ENCODE results near the gene SLC25A22. TPM values are rescaled to one million over a fixed set of nuclear protein-coding genes. Genes with fewer than 3 reads are reported as not detected.

The SLC25A22 gene
- total and polyA plus RNA-seq, 9 of the 15 experiments (the other 6 are each of a cell fraction or from before 2014, with no cell fraction given): 0.41 to 55.4 (median 11.4) TPM

DNA sequence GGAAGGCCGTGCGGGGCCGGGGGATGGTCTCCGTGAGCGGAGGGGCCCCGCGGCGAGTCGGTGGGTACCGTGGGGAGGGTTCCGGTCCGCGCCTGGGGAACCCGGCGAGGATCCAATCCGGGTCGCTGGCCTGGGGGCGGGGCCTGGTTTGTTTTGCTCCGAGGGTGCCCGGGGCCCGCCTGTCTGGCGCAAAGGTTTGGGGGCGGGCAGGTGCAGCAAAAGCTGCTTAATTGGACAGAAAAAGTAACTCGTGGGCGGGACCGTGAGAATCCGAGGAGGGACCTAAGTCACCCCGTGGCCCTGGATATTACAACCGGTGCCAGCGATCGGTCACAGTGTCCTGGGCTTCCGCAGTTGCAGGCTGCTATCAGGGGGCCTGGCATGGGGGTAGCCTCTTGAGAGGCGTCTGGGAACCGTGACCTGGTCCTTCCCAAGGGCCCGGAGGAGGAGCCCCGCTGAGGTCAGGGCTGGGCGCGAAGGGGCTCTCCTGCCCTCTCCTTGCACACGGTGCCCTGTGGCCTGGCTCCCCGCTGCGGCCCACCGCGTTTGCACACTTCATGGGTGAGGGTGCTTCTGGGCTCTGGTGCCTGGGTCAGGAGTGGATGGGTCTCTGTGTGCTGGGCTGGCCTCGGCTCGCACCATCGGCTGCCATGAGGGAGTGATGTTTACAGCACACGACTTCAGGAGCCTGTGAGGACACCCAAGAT is 22.0 kb upstream of the SLC25A22 start:
- no peaks in the 10 kb centered on the region for H3K9me3 ChIP-seq (replicated peaks; ENCODE audit: control insufficient read depth, insufficient read depth, low read depth, low read length)
- peak overlapping the region; percentile 92 for H3K27ac ChIP-seq (ENCODE audit: extremely low read depth, low read depth, low read length)
- H3K27me3 ChIP-seq (ENCODE audit: control insufficient read depth in 2 of 2, insufficient read depth in 2 of 2, low read length in 2 of 2): no peaks in the 10 kb centered on the region
- 0 out of 2 replicates have a peak overlapping the region, but pooled peaks have one; percentile 39 for H2AFZ ChIP-seq (ENCODE audit: low read depth, low read length)
- POLR2A ChIA-PET: interaction anchor here (0.6 to 5.2 kb wide), 13 partner anchors 9 to 235 kb away, joined by 3 to 36 read pairs (median 5); partner anchors contain the start of genes CD151, POLR2L, RPLP2 and TSPAN4
- ATAC-seq: peak; percentile 78
- FAIRE-seq: peak; percentile 74
- peak overlapping the region; percentile 89 for H3K4me3 ChIP-seq
- peak; percentile 70 to 91 (median 78) for DNase-seq (ENCODE audit: extremely low read depth in 1 of 4, low spot score in 3 of 4)
- peak overlapping the region; percentile 87 to 100 for H3K9ac ChIP-seq (ENCODE audit: insufficient read depth in 1 of 2, low read depth in 2 of 2, low read length in 2 of 2)
- in situ Hi-C loops (cut with MboI): no loop called here
- peaks cover 11 to 74% of the 10 kb centered on the region in 2 experiments; a peak in 4 of 5 replicates for H3K4me1 ChIP-seq (replicated peaks in 1 of 2; ENCODE audit: control insufficient read depth in 2 of 2, insufficient read depth in 2 of 2, low read length in 2 of 2)
- intact Hi-C loops (cut with micrococcal nuclease): no loop called here
- H3K79me2 ChIP-seq (ENCODE audit: control insufficient read depth, insufficient read depth, low read length): peaks cover 25% of the 10 kb centered on the region
- peaks cover 13% of the 10 kb centered on the region for H4K20me1 ChIP-seq (replicated peaks; ENCODE audit: control insufficient read depth, insufficient read depth, low read length)
- BruUV-seq (replicated peaks): TSS peak; percentile 72
- CTCF ChIA-PET (ENCODE audit: low intra/inter-chr PET ratio): no interaction called here
- H3K36me3 ChIP-seq (ENCODE audit: control insufficient read depth, insufficient read depth, low read length): peaks cover 38% of the 10 kb centered on the region; the same call in 1 of the 3 replicates
- peak overlapping the region; percentile 86 for H3K4me2 ChIP-seq (ENCODE audit: insufficient read depth, low read length)
- peaks cover 6% of the 10 kb centered on the region for H3K9me1 ChIP-seq (ENCODE audit: control insufficient read depth, insufficient read depth, low read length)
- 3% methylated on average over 39 of the region's 47 CpGs for WGBS (ENCODE audit: insufficient coverage, low coverage, missing lambda C conversion rate)
- peak; percentile 3; the same call in 1 of the 2 replicates for TF ChIP-seq SAFB (IDR thresholded peaks at IDR 0.05; ENCODE audit: borderline replicate concordance, low read depth, low read length)
- TF ChIP-seq DMBX1 (CRISPR knock-in tag; IDR thresholded peaks at IDR 0.05; ENCODE audit: borderline replicate concordance): no peak
- TF ChIP-seq TGIF2 (CRISPR knock-in tag; IDR thresholded peaks at IDR 0.05): 0 out of 2 replicates have a peak, but pooled peaks have one; percentile 31
- no peak for TF ChIP-seq CSDE1 (IDR thresholded peaks at IDR 0.05)
- 0 out of 4 replicates have a peak, but pooled peaks of 1 of the 2 experiments have one; percentile 24 for TF ChIP-seq SIN3A (IDR thresholded peaks at IDR 0.05; ENCODE audit: borderline replicate concordance in 2 of 2, control insufficient read depth in 1 of 2, low read depth in 2 of 2, low read length in 2 of 2)
- TF ChIP-seq ZNF586 (CRISPR knock-in tag; conservative IDR thresholded peaks at IDR 0.05): no peak
- TF ChIP-seq, protein P1, sequence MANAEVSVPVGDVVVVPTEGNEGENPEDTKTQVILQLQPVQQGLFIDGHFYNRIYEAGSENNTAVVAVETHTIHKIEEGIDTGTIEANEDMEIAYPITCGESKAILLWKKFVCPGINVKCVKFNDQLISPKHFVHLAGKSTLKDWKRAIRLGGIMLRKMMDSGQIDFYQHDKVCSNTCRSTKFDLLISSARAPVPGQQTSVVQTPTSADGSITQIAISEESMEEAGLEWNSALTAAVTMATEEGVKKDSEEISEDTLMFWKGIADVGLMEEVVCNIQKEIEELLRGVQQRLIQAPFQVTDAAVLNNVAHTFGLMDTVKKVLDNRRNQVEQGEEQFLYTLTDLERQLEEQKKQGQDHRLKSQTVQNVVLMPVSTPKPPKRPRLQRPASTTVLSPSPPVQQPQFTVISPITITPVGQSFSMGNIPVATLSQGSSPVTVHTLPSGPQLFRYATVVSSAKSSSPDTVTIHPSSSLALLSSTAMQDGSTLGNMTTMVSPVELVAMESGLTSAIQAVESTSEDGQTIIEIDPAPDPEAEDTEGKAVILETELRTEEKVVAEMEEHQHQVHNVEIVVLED (CRISPR knock-in tag; IDR thresholded peaks at IDR 0.05): no peak
- TF ChIP-seq, protein P2, sequence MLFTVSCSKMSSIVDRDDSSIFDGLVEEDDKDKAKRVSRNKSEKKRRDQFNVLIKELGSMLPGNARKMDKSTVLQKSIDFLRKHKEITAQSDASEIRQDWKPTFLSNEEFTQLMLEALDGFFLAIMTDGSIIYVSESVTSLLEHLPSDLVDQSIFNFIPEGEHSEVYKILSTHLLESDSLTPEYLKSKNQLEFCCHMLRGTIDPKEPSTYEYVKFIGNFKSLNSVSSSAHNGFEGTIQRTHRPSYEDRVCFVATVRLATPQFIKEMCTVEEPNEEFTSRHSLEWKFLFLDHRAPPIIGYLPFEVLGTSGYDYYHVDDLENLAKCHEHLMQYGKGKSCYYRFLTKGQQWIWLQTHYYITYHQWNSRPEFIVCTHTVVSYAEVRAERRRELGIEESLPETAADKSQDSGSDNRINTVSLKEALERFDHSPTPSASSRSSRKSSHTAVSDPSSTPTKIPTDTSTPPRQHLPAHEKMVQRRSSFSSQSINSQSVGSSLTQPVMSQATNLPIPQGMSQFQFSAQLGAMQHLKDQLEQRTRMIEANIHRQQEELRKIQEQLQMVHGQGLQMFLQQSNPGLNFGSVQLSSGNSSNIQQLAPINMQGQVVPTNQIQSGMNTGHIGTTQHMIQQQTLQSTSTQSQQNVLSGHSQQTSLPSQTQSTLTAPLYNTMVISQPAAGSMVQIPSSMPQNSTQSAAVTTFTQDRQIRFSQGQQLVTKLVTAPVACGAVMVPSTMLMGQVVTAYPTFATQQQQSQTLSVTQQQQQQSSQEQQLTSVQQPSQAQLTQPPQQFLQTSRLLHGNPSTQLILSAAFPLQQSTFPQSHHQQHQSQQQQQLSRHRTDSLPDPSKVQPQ (CRISPR knock-in tag; IDR thresholded peaks at IDR 0.05; ENCODE audit: borderline replicate concordance): no peak
- no peak for TF ChIP-seq POU5F1 (IDR thresholded peaks at IDR 0.05; ENCODE audit: borderline replicate concordance, low read depth, low read length, partially characterized antibody)
- TF ChIP-seq, protein P3, sequence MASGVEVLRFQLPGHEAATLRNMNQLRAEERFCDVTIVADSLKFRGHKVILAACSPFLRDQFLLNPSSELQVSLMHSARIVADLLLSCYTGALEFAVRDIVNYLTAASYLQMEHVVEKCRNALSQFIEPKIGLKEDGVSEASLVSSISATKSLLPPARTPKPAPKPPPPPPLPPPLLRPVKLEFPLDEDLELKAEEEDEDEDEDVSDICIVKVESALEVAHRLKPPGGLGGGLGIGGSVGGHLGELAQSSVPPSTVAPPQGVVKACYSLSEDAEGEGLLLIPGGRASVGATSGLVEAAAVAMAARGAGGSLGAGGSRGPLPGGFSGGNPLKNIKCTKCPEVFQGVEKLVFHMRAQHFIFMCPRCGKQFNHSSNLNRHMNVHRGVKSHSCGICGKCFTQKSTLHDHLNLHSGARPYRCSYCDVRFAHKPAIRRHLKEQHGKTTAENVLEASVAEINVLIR (CRISPR knock-in tag; IDR thresholded peaks at IDR 0.05): no peak
- TF ChIP-seq FOS (IDR thresholded peaks at IDR 0.05; ENCODE audit: extremely low read depth, insufficient read length): no peak
- TF ChIP-seq NBN (IDR thresholded peaks at IDR 0.05; ENCODE audit: low read depth): no peak
- TF ChIP-seq, protein P4, sequence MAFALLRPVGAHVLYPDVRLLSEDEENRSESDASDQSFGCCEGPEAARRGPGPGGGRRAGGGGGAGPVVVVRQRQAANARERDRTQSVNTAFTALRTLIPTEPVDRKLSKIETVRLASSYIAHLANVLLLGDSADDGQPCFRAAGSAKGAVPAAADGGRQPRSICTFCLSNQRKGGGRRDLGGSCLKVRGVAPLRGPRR (CRISPR knock-in tag; IDR thresholded peaks at IDR 0.05): 0 out of 2 replicates have a peak, but pooled peaks have one; percentile 43
- TF ChIP-seq CBFA2T3 (IDR thresholded peaks at IDR 0.05): no peak

Measured in K562 (cell line).